NCI-H748 (cell line): Measurements from ENCODE around the gene IGFN1.

ENCODE experiments used
- DNase-seq: peaks from one replicate; lab custom pipeline; 2025; ENCODE audit not compliant: unreplicated experiment; lab: John Stamatoyannopoulos, UW

The IGFN1 gene

DNA sequence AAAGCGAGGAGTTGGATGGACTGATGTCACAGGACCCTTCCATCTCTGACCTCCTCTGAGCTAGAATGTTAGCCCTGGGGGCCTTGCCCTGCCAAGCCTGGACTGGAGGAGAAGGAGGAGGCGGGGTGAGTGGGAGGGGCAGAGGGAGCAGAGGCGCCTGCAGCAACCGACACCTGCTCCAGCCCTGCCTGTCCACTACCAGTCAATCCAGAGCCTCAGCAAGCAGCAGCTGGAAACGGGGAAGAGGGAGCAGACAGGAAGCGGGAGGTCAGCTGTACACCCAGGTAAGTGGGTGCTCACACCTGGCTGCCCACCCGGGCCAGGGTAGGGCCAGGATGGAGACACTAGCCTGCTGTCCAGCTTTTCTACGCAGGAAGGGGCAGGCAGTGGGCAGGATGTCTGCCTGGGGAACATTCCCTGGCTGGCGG lies at the start of gene IGFN1:
TSS of gene IGFN1 (plus strand) at position 201 of the 428 bp plus-strand sequence. CDS start 2,470 bp downstream, outside the sequence.
- DNase-seq, result peak; percentile 46

DNA sequence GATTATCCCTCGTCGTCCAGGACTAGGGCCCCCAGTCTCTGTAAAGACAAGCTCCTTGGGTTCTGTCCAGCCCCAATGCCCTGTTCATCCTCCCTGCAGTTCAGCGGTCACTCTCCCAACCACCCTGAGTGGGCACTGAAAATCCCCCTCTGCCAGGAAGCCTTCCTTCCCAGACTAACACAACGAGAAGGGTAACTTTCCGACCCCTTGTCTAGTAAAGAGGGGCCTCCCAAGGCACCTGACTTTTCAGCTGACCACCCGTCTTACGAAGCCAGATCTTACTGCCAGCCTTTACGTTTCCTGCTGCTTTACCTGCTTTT lies 49.7 kb upstream of the IGFN1 start:
- no peak for DNase-seq

DNA sequence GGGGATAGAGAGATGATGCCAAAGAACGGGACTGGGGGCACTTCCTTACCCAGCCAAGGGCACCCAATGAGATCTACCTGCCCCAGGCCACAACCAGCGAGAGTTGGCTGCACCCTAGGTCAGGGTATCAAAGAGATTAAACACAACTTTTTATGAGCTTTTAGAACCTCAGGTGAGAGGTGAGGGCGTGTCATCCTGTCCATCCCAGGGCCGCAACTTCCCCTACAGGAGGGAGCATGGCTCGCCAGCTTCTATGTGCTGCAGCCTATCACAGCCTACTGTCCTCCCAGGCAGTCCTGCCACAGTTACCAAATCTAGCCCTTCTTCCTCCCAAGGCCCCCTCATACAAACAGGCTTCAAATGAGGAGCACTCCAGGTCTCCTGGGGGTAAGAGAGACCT lies 49.2 kb upstream of the IGFN1 start:
- no peak for DNase-seq

DNA sequence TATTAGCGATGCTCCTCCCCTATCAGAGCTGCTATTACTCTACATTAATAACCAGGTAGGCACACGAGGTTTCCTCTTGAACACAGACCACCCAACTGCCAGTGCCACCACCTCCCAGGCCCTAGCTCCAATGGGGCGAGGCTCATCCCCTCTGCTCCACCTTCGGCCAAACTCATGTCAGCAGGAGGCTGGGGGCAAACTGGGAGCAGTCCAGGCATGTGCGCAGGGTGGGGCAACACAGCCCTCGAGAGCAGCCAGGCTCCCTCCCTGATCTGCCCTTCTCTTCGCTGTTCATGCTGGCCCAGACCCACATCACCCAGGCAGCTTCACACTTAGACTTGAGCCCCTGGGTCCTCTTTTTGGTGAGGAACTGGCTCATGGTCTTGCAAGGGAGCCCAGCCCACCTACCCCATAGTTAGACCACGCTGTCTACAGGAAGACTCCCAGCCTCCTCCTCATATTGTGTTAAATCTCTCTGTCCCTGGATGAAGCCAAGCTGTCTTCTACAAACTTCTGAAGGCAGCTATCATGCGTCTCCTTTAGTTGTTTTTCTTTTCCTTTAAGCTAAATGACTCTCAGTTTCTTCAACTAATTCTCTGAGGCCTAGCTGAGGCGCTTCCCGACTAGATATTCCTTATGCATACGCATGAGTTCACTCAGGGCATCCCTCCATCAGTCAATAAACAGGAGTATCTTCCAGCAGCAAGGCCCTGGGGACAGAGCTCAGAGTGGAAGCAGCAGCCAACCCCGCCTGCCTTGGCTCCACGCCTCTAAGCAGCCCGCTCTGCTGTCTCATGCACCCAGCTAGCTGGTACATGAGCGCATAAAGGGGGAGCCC lies 48.4 kb upstream of the IGFN1 start:
- no peak for DNase-seq

DNA sequence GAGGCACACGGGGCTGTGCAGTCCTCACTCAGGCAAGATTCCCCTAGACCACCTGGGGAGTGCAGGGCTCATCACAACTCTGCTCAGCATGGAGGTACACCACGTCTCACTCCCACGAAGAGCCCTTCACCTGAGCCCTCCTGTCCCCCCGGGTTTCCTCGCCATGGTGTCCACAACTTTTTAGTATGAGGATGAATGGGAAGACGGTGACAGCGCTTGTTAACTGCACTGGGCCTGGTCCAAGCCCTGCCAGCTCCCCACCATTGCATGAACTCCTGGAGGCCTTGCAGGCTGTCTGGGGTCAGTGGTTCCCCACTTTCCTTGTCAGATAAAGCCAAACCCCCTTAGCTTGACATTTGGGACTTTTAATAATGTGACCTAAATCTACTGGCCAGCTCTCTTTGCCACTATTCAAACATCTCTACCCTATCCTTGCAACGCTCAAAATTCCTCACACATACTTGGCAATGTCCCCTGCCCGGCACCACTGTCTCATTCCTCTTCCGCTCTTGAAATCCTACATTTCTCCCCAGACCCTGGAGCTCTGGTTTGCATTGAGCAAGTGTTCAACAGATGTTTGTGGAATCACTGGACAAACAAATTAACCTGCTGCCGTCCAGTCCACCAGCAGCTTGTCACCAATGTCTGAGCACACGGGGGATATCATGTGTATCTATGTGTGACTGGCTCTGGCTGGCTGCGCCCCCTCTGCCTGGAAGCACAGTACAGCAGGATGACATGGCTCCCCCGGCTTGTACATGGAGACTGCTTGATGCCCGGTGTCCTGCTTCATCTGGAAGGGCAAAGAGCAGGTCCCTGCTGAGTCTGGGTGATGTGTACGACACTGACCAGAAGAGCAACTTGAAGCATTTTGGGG lies 47.5 kb upstream of the IGFN1 start:
- no peak for DNase-seq

DNA sequence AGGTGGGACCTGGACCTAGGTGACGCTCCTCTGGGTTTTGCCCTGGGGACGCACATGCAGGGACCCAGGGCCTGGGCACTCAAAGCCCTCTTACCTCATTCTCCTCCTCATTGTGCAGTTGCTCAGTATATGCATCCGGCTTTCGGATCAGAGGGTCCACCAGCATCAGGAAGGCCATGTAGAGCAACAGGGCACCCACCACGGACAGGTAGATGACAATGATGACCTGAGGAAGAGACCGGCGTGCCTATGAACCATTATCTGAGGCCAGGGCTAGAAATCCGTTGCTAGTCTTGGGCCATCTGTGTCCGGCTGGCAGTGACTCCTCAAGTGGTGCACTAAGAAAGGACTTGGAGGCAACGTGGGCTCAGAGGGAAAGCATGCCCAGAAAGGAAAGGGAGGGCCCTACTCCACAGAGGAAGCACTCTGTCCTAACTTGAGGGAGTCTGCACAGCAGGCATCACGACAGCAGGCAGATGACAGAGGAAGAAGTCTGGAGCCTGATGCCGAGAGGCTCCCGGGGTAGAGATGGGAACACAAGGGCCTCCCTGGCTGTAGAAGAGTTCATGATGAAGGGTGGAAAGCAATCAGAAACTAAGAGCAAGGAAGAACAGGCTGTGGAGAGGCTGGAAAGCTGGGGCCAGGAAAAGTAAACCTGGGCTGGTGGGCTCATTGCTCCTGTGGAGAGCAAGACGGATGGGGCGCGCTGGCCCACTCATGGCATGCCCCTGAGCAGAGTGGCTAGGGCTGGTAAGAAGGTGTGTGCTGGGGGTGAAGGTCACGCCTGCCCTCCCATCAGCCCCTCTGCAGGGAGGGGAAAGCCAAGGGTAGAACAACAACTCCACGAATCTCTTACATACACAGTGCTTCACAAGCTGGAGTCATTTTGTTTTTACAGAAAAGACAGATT lies 46.6 kb upstream of the IGFN1 start:
- DNase-seq, result no peak

DNA sequence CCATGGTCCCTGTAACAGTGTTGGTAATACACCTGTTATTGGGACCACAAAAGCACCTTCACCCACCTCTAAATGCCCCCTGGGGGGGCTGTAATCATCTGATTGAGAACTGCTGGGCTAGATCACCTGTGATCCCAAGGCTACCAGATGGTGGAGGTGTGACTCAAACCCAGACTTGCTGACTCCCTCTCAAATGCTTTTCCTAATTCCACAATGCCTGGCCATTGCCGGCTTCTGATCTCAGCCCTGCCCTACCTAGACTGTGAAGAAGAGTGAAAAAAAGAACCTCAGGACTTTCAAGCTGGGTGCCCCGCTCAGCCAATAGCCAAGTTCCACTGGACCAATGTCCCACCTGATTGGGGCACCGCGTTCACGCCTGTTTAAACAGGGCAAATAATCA lies 45.9 kb upstream of the IGFN1 start:
- DNase-seq, result no peak

DNA sequence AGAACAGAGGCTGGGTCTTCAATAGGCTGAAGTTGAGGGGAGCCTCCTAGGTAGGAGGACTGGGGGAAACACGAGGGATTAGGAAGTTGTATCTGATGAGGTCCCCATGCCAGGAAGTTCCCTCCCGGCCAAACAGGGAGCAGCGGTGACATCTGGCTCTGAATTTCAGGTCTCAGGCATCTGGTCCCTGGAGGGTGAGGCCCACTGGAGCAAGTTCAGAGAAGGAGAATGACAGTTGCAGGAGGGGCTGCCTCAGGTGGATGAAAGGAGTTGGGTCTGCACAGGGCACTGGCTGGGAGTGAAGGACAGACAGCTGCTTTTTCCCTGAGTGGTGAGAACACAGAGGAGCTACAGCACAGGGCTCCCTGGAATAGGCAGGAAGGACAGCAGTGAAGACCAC lies 45.5 kb upstream of the IGFN1 start:
- DNase-seq, result no peak

DNA sequence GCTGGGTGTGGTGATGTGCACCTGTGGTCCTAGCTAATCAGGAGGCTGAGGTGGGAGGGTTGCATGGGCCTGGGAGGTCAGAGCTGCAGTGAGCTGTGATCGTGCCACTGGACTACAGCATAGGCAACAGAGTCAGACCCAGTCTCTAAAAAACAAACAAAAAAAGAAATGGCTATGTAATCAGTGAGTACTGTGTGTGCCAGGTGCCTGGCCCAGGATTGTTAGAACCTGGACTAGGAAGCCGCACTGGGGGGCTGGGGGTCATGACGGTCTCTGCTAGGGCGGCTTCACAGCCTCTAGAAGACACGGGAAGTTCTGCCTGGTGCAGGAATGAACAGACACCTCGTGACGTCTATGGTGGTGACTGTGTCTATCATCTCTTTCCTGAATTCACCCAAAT lies 44.8 kb upstream of the IGFN1 start:
- no peak for DNase-seq

DNA sequence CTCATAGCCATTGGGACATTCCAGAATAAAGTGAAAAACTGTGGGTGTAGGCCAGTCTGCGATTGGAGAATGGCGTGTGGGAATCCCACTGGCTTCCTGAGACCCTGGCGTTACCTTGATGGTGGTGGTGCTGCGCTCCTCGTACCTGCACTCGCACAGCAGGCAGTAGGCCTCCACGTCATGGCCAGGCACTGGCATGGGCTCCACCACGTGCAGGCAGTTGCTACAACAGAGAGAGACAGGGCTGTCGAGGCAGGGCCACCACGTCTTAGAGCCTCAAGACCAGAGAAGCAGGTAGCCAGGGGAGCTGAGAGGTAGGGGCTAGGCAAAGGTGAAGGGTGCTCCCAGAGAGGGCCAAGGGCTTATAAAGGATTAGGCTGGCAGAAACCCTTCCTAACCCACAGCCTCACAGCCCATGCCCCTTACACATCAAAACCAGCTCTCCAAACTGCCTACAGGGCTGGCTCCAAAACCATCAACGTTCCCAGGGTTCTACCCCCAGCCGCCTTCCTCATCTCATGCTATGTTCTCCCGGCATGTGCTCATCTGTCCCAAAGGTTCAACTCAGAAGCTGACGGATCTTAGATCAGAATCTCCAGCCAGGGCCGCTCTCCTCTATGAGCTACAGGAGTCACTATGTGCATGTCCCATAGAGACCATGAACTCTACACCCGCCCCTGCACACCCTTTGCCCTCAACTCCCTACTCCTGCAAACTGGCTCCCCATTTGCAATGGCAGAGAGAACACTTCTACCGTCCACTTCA lies 43.8 kb upstream of the IGFN1 start:
- DNase-seq, result no peak

DNA sequence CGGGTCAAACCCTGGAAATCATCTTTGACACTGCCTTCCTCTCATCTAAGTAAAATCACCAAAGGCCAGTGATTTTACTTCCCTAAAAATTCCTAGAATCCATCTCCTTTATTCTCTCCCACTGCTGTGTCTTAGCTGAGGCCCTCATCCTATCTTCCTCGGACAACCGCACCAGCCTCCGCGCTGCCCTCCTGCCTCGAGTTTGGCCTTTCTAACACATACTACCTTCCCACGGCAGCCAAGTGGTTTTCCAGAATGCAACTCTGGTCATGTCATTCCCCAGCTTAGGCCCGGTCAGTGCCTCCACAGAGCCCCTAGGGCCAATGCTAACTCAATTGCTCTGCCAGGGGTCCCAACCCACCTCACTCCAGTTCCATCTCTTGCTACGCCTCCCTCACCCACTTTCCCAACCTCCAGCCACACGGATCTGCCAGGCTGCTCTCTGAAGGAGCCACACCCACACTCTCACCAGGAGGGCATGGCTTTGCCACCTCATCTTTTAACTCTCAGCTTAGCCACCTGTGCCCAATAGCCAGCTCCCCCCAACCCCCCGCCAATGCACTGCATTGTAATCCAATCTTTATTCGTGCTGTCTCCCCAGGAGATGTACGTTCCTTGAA lies 43.1 kb upstream of the IGFN1 start:
- DNase-seq, result no peak

DNA sequence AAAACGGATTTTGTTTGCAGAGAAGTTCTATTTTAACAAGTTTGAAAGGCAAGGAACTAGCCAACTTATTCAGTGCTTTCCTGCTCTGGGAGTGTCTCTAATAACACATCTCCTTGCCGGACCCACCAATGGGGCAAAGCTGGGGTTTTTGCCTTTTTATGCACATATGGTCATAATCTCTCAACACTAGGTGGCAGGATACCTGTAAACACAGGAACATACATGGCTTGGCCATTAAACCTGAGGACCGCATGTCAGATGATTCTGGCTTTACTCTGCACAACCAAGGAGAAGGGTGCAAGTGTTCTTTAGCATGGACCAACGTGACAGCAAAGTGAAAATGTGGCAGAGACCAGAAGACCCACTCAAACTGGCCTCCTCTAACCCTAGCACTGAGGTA lies 41.2 kb upstream of the IGFN1 start:
- peak; percentile 49 for DNase-seq

DNA sequence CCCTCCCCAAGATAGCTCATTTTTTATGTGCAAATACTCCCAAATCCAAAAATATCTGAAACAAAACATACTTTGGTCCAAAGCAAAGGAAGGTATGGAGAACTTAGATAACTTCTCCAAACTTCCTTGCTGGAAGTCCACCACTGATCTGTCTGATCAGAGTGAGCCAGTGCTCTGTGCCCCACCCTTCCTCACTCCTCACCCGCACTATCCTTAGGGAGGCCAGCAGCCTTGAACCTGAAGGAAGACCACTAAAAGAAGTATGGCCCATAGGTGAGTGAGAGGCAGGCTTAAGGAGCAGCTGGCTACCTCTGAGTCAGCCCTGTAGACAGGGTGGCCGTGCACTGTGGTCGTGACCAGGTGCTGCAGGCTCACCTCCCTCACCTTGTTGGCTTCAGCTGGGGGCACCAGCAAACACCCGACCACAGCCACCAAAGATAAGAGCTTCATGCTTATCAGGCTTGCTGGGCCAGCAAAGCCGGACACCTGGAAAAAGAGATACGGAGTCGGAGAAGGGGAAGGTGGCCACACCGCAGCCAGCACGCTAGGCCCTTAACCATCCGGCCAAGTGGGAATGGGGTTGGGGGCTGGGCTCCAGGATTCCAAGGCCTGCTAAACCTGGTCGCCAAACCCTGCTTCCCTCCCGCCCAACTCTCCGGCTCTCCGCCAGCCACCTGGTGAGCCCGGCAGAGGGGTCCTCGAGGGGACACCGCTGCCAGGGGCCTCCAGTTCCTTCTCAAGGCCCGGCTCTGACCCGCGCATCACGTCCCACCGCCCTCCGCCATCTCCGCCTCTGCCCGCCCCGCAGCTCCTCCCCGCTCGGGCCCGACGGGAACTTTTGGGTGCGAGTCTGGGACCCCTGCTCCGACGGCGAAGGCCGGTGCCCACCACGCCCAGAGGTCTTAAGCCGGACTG lies 36.9 kb upstream of the IGFN1 start:
- DNase-seq, result peak; percentile 53

DNA sequence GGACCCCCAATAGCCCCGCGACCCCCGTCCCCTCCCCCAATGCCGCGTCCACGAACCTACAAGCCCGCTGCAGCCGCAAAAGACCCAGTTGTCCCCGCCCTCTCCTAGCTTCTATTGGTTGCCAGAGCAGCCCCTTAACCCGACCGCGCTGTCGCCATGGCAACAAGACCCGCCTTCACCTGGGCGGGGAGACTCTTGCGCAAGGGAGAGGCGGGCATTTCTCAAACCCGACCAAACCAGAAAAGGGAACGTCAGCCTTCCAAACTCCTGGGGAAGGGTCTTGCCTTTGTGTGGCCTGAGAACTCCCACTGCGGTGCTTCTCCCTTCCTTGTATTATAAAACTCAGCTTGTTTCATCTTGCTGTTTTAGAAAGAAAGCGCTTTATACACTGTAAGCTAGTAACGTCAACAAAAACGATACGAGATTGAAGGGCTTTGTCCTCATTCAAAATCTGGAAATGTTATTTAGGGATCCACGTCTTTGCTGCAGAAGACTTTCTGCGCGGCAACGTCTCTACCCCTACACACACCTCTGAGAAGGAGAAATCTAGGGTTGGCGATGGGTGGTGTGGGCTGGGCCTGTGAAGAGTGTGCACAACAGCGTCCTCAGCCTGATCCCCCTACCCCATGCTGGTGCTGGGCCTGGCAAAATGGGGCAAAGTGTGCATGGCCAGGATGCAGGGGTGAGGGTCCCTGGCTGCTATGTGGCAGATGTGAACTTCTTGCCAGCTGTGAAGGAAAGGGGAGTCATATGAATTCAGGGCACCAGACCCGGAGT lies 36.0 kb upstream of the IGFN1 start, which contains the start of gene TMEM9:
TSS of gene TMEM9 (minus strand) at position 86 of the 777 bp plus-strand sequence. CDS start 551 bp downstream, outside the sequence.
- peak; percentile 94 for DNase-seq

DNA sequence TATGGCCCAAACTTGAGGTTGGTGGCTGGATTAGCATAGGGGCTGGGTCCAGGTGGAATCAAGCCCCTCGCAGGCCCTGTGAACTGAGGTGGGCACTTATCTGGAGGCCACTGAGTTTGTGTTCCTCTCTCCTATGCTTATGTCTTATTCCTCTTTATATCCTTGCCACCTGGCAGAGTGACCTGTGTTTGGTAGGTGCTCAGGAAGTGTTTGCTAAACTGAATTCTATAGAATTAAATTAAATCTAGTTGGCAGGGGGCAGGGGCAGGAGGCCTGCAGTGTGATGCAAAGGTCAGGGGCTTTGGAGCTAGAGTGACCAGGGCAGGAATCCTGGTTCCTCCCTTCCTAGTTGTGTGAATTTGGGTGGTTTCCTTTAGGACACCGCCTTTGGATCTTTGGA lies 35.3 kb upstream of the IGFN1 start:
- DNase-seq, result no peak

DNA sequence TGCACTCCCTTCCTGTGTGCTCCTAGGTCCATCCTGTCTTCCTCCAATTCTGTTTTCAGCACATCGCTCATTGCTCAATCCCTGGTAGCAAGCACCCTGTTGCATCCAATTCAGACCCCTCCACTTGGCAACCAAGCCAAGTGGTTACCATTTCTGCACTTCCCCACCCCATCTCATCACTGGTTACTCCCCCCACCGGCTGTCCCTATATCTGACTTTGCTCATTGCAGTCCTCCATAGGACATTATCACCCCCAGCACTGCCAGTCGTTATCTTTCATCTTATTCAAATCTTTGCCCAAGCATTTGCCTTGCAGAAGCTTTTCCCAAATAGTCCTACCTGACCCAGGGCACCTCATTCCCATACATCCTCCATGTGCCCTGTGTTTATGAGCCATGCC lies 34.3 kb upstream of the IGFN1 start:
- no peak for DNase-seq

DNA sequence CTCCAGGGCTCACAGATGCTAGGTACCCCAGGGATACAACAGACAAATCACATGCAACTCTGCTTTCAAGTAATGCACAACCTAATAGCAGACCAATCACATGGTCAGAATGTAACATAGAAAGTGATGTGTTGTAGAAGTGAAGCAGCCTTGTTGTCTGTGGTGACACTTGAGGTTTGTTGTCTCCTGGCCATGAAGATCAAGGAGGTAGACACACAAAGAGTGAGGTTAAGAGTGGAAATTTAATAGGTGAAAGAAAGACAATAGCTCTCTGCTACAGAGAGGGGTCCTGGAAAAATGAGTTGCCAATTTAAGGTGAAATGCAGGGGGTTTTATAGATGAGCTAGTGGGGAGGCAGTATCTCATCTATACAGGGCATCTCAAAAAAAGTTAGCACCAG lies 33.8 kb upstream of the IGFN1 start:
- no peak for DNase-seq

DNA sequence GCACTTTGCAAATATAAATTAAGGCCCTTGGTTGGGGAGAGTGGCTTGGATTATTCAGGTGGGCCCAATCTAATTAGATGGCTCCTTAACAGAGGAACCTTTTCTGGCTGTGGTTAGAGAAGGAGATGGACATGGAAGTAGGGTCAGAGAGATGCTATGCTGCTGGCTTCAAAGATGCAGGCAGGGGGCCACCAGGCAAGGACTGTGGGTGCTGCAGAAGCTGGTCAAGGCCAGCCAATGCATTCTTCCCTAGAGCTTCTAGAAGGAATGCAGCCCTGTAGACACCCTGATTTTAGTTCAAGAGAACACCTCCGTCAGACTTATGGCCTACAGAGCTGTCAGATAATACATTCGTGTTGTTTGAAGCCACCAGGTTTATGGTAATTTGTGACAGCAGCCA lies 32.7 kb upstream of the IGFN1 start:
- DNase-seq, result no peak
